Activated B cell treated with CpG ODN at 0.5 μM for 24 hours (primary cell): ENCODE results near the gene THOC6. TPM values are rescaled to one million over a fixed set of nuclear protein-coding genes. Genes with fewer than 3 reads are reported as not detected.

ENCODE experiments used
- ATAC-seq: fragments of 200-7000 bp; cut with Tn5 transposase; one replicate; pipeline ENCODE4 v1.10.0; 2021; ENCODE audit warnings: low read depth, mild to moderate bottlenecking, moderate library complexity
- CTCF ChIA-PET: fragments of 350-600 bp; sonication (Branson Sonifier 250); formaldehyde crosslinking; loops from one replicate; lab custom pipeline; 2021; ENCODE audit warnings: antibody characterized with exemption; lab: Charles Lee
- POLR2A ChIA-PET: fragments of 350-600 bp; sonication (Branson Sonifier 250); formaldehyde crosslinking; loops from one replicate; lab custom pipeline; 2021; ENCODE audit warnings: antibody characterized with exemption; lab: Charles Lee
- DNase-seq: peaks from one replicate; pipeline ENCODE4 v3.0.0; 2022
- H3K27ac Mint-ChIP-seq: one replicate; pipeline ENCODE4 v1.8.0; 2020; ENCODE audit warnings: mixed read lengths
- H3K27me3 Mint-ChIP-seq: one replicate; pipeline ENCODE4 v1.8.0; 2021; ENCODE audit warnings: mixed read lengths
- H3K36me3 Mint-ChIP-seq: one replicate; pipeline ENCODE4 v1.8.0; 2021; ENCODE audit warnings: low read depth, mixed read lengths
- H3K4me1 Mint-ChIP-seq: one replicate; pipeline ENCODE4 v1.8.0; 2021; ENCODE audit warnings: mixed read lengths
- H3K4me3 Mint-ChIP-seq: one replicate; pipeline ENCODE4 v1.8.0; 2020; ENCODE audit warnings: mild to moderate bottlenecking, mixed read lengths
- H3K9me3 Mint-ChIP-seq: one replicate; pipeline ENCODE4 v1.8.0; 2020; ENCODE audit warnings: mixed read lengths
- CTCF ChIP-seq: fragments of 200-600 bp; IDR thresholded peaks from one replicate; pipeline ENCODE4 v1.8.0; 2022; ENCODE audit warnings: antibody characterized with exemption, mild to moderate bottlenecking
- intact Hi-C: fragments of 100-400 bp; cut with micrococcal nuclease; formaldehyde crosslinking; loops from one replicate; pipeline ENCODE4 v1.15.1; 2024
- total RNA-seq: library from RNA; stranded (reverse); gene quantifications from 2 replicates; pipeline ENCODE4 v1.2.3, GENCODE V29; 2022

Gene THOC6
- total RNA-seq, 1 donor from 2014 or later: 45.8 TPM

- H3K4me1 Mint-ChIP-seq: peaks cover 19% of the 10 kb centered on the region
- H3K4me3 Mint-ChIP-seq: no peak overlapping the region
- DNase-seq (no peak), ATAC-seq (no peak)
- ChIA-PET CTCF (interaction anchor here (0.5 to 9.0 kb wide), 13 partner anchors 8 to 154 kb away, joined by 3 to 87 read pairs (median 4); partner anchors contain the start of genes TNFRSF12A and ZNF213), POLR2A (interaction anchor here (0.6 to 2.4 kb wide), 11 partner anchors 9 to 348 kb away, joined by 3 to 23 read pairs (median 4); partner anchors contain the start of genes TNFRSF12A and ZNF213)
- no peaks in the 10 kb centered on the region for H3K9me3 Mint-ChIP-seq
- H3K27ac Mint-ChIP-seq: no peak overlapping the region
- TF ChIP-seq CTCF: no peak
- peaks cover 31% of the 10 kb centered on the region for H3K27me3 Mint-ChIP-seq
- H3K36me3 Mint-ChIP-seq: peaks cover 21% of the 10 kb centered on the region
- intact Hi-C loops: loop anchor here (1.0 to 2.0 kb wide), 2 partner anchors 26 to 30 kb away; no protein-coding TSS in a partner anchor
Observed at GRCh38 chr16:3028716-3029319, 5.0 kb downstream of the THOC6 start.

DNA sequence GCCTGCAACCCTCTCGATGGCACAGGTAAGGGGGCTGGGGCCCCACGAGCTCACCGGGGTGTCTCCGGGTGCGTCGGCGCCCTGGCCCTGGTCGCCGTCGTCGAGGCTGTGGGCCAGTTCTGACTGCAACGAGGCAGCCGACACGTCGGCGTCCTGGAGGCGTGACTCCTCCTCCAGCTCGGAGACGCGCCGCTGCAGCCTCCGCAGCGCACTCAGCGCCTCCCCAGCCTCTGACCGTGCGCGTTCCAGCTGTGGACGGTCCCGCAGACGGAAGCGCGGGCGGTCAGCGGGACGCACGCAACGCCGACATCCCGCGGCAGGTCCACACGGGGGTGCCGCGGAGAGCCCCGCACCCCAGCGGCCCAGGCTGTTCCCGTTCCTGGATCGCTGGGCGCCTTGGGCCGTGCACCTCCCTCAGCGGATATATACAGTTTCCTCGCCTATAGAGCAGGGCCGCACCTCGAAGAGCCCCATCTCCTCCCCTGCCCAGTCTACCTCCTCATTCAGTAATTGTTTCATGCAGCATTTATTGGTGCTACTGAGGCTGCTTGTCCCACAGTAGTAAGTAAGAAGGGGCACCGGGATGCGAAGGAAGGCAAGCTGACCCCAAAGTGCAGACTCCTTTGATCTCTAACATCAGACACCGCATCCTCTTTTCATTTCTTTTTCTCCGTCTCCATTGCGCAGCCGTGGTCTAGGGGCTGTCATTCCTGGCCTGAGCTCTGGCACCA is 5.8 kb downstream of the THOC6 start:
- ChIA-PET CTCF (interaction anchor here (1.6 to 9.0 kb wide), 5 partner anchors 10 to 138 kb away, joined by 4 to 87 read pairs (median 38); partner anchors contain the start of genes TNFRSF12A and ZNF213), POLR2A (interaction anchor here (0.6 to 2.4 kb wide), 5 partner anchors 22 to 336 kb away, joined by 3 to 23 read pairs (median 3); partner anchors contain the start of gene ZNF213)

DNA sequence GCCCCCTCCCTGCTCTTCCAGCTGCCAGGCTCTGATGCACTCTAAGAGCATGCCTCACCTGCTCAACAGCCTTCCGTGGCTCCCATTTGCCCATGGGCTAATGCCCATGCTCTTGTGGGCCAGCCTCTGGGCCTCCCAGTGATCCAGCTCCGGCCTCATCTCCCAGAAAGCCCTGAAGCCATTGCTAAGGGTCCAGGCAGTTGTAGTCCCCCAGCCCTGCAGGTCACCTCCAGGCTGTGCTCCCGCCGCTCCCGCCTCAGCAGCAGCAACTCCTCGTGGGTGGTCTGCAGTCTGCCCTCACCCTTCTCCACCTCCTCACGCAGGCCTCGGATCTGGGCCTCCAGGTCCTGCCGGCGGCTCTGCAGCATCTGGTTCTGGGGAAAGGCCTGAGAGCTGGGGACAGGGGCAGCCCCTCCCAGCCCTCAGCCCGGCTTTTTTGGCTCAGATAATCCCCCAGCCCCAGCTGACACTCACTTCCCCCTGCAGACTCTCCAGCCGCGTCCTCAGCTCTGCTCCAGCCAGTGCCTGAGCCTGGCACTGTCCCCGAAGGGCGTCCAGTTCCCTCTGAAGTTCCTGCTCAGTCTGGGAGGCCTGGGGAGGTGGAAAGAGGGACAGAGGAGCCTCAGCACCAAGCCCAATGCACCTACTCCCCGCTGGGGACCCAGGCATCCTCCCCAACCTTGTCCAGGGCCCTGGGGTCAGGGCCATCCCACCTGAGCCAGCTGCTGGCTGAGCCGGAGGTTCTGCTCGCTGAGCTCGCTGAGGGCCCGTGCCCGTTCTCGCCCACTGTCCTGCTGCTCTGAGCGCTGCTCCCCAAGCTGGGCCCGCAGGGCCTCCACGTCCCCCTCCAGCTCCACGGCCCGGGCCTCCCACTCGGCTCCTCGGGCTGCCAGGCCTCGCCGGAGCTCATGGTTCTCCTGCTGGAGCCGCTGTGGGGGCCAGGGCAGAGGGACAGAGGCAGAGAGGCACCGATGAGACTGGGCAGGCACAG is 6.7 kb downstream of the THOC6 start:
- Mint-ChIP-seq H3K36me3 (peaks cover 16% of the 10 kb centered on the region), H3K27me3 (peaks cover 41% of the 10 kb centered on the region), H3K9me3 (no peaks in the 10 kb centered on the region), H3K4me1 (peaks cover 14% of the 10 kb centered on the region), H3K27ac (no peak overlapping the region), H3K4me3 (no peak overlapping the region)
- ChIA-PET POLR2A (interaction anchor here (0.6 to 2.4 kb wide), 6 partner anchors 8 to 1943 kb away, joined by 3 to 23 read pairs (median 6); partner anchors contain the start of genes HCFC1R1 and ZNF213), CTCF (interaction anchor here (1.3 to 9.0 kb wide), 8 partner anchors 11 to 137 kb away, joined by 3 to 87 read pairs (median 6); partner anchors contain the start of genes TNFRSF12A and ZNF213)
- ATAC-seq (no peak), DNase-seq (no peak)
- no peak for TF ChIP-seq CTCF
- intact Hi-C loops: loop anchor here (1.0 to 2.0 kb wide), 3 partner anchors 16 to 136 kb away; partner anchors contain the start of gene MMP25

More for the DNA sequence above, 5.8 kb downstream of the THOC6 start:
- H3K36me3 Mint-ChIP-seq: peaks cover 16% of the 10 kb centered on the region
- H3K27me3 Mint-ChIP-seq: peaks cover 36% of the 10 kb centered on the region
- DNase-seq (no peak), ATAC-seq (no peak)
- no peaks in the 10 kb centered on the region for H3K9me3 Mint-ChIP-seq
- no peak overlapping the region for H3K27ac Mint-ChIP-seq
- no peak overlapping the region for H3K4me3 Mint-ChIP-seq
- peaks cover 13% of the 10 kb centered on the region for H3K4me1 Mint-ChIP-seq
- intact Hi-C loops: loop anchor here (2.0 kb wide), 2 partner anchors 17 to 29 kb away; partner anchors contain the start of gene MMP25
- no peak for TF ChIP-seq CTCF

DNA sequence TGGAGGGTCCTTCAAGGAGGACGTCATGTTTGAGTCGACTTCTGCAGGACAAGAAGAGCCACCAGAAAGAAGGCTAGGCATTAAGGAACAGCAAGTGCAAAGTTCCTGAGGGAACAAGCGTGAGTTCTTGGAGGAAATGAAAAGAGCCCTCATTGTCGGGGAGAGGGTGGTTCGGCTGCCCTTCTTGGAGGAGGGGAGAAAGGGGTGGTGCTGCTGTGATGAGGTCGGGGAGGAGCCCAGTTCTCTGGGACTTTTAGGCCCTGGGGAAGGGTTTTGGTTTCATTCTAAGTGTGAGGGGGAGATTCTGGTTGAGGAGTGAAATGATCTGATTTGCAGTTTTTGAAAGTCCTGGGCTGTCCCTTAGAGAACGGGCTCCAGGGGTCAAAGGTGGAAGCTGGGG is 8.8 kb downstream of the THOC6 start:
- intact Hi-C loops: no loop called here
- no peak for TF ChIP-seq CTCF
- Mint-ChIP-seq H3K9me3 (no peaks in the 10 kb centered on the region), H3K27ac (no peak overlapping the region), H3K36me3 (no peaks in the 10 kb centered on the region), H3K4me3 (no peak overlapping the region), H3K27me3 (peaks cover 52% of the 10 kb centered on the region), H3K4me1 (peaks cover 23% of the 10 kb centered on the region)
- no peak for ATAC-seq
- ChIA-PET CTCF (interaction anchor here (1.1 to 9.0 kb wide), 5 partner anchors 8 to 98 kb away, joined by 3 to 87 read pairs (median 3); partner anchors contain the start of gene ZNF213), POLR2A (interaction anchor here (0.9 kb wide), 1 partner anchor 105 kb away, joined by 5 read pairs; no protein-coding TSS in a partner anchor)
- DNase-seq: no peak
